ENCODE data around the gene PPIP5K2.

PPIP5K2 gene

GRCh38 chr5:103255691-103256090, 135.6 kb downstream of the PPIP5K2 start:
- DNase-seq, result no peak

- no peak for DNase-seq
These were observed 136.1 kb downstream of the PPIP5K2 start for GRCh38 chr5:103256178-103256577.

- DNase-seq, result peak; percentile 88
These were observed 138.4 kb downstream of the PPIP5K2 start, which contains the start of gene MACIR for GRCh38 chr5:103258368-103258956. MACIR (plus strand) TSS chr5:103258763; CDS start chr5:103275920, 17,157 bp downstream.

- DNase-seq, result peak; percentile 67
These were observed 139.0 kb downstream of the PPIP5K2 start for GRCh38 chr5:103258957-103259704.

- DNase-seq, result peak; percentile 40
These were observed 139.7 kb downstream of the PPIP5K2 start for GRCh38 chr5:103259705-103260355.

- no peak for DNase-seq
These were observed 140.8 kb downstream of the PPIP5K2 start for GRCh38 chr5:103260951-103261350.
